ENCODE measurements around the gene SAC3D1. TPM values are rescaled to one million over a fixed set of nuclear protein-coding genes. Genes with fewer than 3 reads are reported as not detected.

The SAC3D1 gene
- total RNA-seq, 1 donor from 2014 or later = 19.3 TPM

- peaks cover 7% of the 10 kb centered on the region for H3K36me3 Mint-ChIP-seq (ENCODE audit: insufficient read depth)
- DNase-seq (ENCODE audit: low spot score, unreplicated experiment) = no peak
- no peaks in the 10 kb centered on the region for H3K27me3 Mint-ChIP-seq
- peaks cover 15% of the 10 kb centered on the region for H3K4me1 Mint-ChIP-seq (ENCODE audit: low read depth)
- TF ChIP-seq, protein P1, sequence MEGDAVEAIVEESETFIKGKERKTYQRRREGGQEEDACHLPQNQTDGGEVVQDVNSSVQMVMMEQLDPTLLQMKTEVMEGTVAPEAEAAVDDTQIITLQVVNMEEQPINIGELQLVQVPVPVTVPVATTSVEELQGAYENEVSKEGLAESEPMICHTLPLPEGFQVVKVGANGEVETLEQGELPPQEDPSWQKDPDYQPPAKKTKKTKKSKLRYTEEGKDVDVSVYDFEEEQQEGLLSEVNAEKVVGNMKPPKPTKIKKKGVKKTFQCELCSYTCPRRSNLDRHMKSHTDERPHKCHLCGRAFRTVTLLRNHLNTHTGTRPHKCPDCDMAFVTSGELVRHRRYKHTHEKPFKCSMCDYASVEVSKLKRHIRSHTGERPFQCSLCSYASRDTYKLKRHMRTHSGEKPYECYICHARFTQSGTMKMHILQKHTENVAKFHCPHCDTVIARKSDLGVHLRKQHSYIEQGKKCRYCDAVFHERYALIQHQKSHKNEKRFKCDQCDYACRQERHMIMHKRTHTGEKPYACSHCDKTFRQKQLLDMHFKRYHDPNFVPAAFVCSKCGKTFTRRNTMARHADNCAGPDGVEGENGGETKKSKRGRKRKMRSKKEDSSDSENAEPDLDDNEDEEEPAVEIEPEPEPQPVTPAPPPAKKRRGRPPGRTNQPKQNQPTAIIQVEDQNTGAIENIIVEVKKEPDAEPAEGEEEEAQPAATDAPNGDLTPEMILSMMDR (IDR thresholded peaks at IDR 0.05; ENCODE audit: unreplicated experiment) = no peak
- H3K9me3 Mint-ChIP-seq (ENCODE audit: low read depth) = no peaks in the 10 kb centered on the region
- peak overlapping the region; percentile 95 for H3K4me3 Mint-ChIP-seq (ENCODE audit: low read depth)
- H3K27ac Mint-ChIP-seq = peak overlapping the region; percentile 99
Measured at GRCh38 chr11:65084598-65085375, 43.8 kb downstream of the SAC3D1 start.

- Mint-ChIP-seq H3K4me1 (ENCODE audit: low read depth) (peaks cover 15% of the 10 kb centered on the region), H3K9me3 (ENCODE audit: low read depth) (no peaks in the 10 kb centered on the region), H3K4me3 (ENCODE audit: low read depth) (peak overlapping the region; percentile 95), H3K27ac (peak overlapping the region; percentile 12), H3K36me3 (ENCODE audit: insufficient read depth) (peaks cover 6% of the 10 kb centered on the region), H3K27me3 (no peaks in the 10 kb centered on the region)
- no peak for DNase-seq (ENCODE audit: low spot score, unreplicated experiment)
- TF ChIP-seq, protein P1 (IDR thresholded peaks at IDR 0.05; ENCODE audit: unreplicated experiment) = no peak
Measured at GRCh38 chr11:65085446-65085845, 44.4 kb downstream of the SAC3D1 start.

DNA sequence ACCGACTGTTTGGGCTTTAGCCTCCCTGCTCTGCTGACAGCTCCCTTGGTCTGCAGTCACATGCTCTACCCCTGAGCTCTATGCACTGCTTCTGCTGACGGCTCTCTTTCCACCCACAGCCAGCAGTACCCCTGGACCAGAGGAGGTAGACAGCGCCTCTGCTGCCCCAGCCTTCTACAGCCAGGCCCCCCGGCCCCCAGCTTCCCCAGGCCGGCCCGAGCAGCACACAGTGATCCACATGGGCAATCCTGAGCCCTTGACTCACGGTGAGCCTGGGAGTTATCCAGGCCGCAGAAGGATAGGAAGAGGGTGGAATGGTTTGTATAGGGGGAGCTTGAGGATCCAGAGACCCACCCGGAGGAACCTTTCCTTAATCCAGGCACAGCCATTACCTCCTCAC is 45.8 kb downstream of the SAC3D1 start:
- Mint-ChIP-seq H3K36me3 (ENCODE audit: insufficient read depth) (peaks cover 6% of the 10 kb centered on the region), H3K27me3 (no peaks in the 10 kb centered on the region), H3K4me3 (ENCODE audit: low read depth) (no peak overlapping the region), H3K27ac (no peak overlapping the region), H3K9me3 (ENCODE audit: low read depth) (no peaks in the 10 kb centered on the region), H3K4me1 (ENCODE audit: low read depth) (peaks cover 15% of the 10 kb centered on the region)
- TF ChIP-seq, protein P1 (IDR thresholded peaks at IDR 0.05; ENCODE audit: unreplicated experiment) = no peak
- no peak for DNase-seq (ENCODE audit: low spot score, unreplicated experiment)

DNA sequence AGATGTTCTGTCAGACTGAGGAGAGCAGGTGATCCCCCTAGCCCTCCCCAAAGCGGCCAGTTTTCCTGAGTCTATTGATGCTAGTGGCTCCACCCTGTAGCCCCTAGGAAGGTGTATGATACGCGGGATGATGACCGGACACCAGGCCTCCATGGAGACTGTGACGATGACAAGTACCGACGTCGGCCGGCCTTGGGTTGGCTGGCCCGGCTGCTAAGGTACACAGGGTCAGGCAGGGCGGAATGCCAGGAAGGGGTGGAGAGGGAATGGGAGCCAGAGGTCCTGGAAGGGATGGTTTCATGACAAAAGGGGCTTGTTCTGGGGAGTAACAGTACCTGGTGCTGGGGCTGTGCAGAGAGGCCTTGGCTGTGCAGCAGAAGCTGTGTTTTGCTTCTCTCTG is 46.2 kb downstream of the SAC3D1 start:
- DNase-seq (ENCODE audit: low spot score, unreplicated experiment) = no peak
- Mint-ChIP-seq H3K27ac (no peak overlapping the region), H3K4me3 (ENCODE audit: low read depth) (no peak overlapping the region), H3K9me3 (ENCODE audit: low read depth) (no peaks in the 10 kb centered on the region), H3K27me3 (no peaks in the 10 kb centered on the region), H3K4me1 (ENCODE audit: low read depth) (peaks cover 15% of the 10 kb centered on the region), H3K36me3 (ENCODE audit: insufficient read depth) (peaks cover 6% of the 10 kb centered on the region)
- TF ChIP-seq, protein P1 (IDR thresholded peaks at IDR 0.05; ENCODE audit: unreplicated experiment) = no peak

DNA sequence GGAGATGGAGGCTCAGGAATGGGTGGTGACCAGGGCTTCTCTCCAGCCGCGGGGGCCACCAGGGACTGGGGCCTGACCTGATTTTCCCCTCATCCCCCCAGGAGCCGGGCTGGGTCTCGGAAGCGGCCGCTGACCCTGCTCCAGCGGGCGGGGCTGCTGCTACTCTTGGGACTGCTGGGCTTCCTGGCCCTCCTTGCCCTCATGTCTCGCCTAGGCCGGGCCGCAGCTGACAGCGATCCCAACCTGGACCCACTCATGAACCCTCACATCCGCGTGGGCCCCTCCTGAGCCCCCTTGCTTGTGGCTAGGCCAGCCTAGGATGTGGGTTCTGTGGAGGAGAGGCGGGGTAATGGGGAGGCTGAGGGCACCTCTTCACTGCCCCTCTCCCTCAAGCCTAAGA is 46.8 kb downstream of the SAC3D1 start:
- DNase-seq (ENCODE audit: low spot score, unreplicated experiment) = no peak
- H3K4me3 Mint-ChIP-seq (ENCODE audit: low read depth) = no peak overlapping the region
- H3K4me1 Mint-ChIP-seq (ENCODE audit: low read depth) = peaks cover 14% of the 10 kb centered on the region

More for the DNA sequence above, 46.8 kb downstream of the SAC3D1 start:
- Mint-ChIP-seq H3K27me3 (no peaks in the 10 kb centered on the region), H3K9me3 (ENCODE audit: low read depth) (no peaks in the 10 kb centered on the region), H3K27ac (no peak overlapping the region), H3K36me3 (ENCODE audit: insufficient read depth) (peaks cover 6% of the 10 kb centered on the region)
- TF ChIP-seq, protein P1 (IDR thresholded peaks at IDR 0.05; ENCODE audit: unreplicated experiment) = no peak

All from progenitor cell of endocrine pancreas (in vitro differentiated cells).